Measurements from ENCODE around the gene ACBD4. TPM values are rescaled to one million over a fixed set of nuclear protein-coding genes. Genes with fewer than 3 reads are reported as not detected.

Gene ACBD4
- total and polyA plus RNA-seq, 2 of the 13 experiments (the other 11 are each of a cell fraction or from before 2014, with no cell fraction given) = 16.1 to 26.9 TPM

DNA sequence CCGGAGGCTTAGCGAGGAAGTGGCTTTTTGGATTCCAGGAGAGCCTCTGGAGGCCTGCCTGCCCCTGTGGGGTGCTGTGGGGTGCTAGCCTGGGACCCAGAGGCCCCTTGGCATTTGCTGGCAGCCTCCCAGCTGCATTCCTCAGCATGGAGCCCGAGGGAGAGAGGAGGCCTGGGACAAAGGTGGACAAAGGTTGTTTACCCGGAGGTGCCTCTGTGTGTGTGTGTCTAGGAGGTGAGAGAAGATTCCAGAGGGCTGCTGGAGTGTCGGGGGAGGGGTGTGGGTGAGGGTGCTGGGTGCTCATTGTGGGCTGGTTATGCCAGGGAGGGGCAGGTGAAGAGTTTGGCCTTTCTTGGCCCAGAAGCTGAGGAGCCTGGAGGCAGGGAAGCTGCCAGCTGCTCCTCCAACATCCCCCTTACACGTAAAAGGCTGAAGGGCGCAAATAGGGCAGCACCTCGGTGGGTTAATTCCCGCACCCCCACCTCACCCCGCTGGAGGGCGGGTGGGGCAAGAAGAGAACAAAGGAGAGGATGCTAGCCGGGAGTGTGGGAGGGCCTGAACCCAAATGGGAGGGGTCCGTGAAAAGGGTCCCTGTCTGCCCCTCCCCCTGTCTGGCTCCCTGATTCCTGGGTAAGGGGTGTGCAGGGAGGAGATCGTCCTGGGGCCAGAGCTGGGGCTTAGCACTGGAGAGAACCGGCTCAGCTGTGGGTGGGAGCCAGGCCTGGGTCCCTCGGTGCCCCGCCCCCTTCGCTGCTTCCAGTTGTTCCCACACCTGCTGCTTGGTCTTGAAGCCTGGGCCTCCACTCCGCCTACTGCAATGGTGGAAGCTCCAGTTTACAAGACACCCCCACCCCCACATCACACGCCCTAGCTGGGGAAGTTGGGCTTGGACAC lies 36.1 kb downstream of the ACBD4 start (continued):
- TF ChIP-seq ZFP82 (CRISPR knock-in tag; IDR thresholded peaks at IDR 0.05; ENCODE audit: borderline replicate concordance) = 0 out of 2 replicates have a peak, but pooled peaks have one; percentile 2
- no peak for TF ChIP-seq ARNT2 (CRISPR knock-in tag; IDR thresholded peaks at IDR 0.05; ENCODE audit: low read depth)
- no peak for TF ChIP-seq EHMT2 (IDR thresholded peaks at IDR 0.05; ENCODE audit: borderline replicate concordance, low read depth, low read length)
- TF ChIP-seq, protein P1, sequence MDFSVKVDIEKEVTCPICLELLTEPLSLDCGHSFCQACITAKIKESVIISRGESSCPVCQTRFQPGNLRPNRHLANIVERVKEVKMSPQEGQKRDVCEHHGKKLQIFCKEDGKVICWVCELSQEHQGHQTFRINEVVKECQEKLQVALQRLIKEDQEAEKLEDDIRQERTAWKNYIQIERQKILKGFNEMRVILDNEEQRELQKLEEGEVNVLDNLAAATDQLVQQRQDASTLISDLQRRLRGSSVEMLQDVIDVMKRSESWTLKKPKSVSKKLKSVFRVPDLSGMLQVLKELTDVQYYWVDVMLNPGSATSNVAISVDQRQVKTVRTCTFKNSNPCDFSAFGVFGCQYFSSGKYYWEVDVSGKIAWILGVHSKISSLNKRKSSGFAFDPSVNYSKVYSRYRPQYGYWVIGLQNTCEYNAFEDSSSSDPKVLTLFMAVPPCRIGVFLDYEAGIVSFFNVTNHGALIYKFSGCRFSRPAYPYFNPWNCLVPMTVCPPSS (IDR thresholded peaks at IDR 0.05) = no peak
- TF ChIP-seq KLF11 (CRISPR knock-in tag; IDR thresholded peaks at IDR 0.05) = no peak
- no peak for TF ChIP-seq ZNF333 (CRISPR knock-in tag; IDR thresholded peaks at IDR 0.05; ENCODE audit: borderline replicate concordance)
- TF ChIP-seq, protein P2, sequence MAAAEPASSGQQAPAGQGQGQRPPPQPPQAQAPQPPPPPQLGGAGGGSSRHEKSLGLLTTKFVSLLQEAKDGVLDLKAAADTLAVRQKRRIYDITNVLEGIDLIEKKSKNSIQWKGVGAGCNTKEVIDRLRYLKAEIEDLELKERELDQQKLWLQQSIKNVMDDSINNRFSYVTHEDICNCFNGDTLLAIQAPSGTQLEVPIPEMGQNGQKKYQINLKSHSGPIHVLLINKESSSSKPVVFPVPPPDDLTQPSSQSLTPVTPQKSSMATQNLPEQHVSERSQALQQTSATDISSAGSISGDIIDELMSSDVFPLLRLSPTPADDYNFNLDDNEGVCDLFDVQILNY (CRISPR knock-in tag; conservative IDR thresholded peaks at IDR 0.05) = no peak
- TF ChIP-seq, protein P3, sequence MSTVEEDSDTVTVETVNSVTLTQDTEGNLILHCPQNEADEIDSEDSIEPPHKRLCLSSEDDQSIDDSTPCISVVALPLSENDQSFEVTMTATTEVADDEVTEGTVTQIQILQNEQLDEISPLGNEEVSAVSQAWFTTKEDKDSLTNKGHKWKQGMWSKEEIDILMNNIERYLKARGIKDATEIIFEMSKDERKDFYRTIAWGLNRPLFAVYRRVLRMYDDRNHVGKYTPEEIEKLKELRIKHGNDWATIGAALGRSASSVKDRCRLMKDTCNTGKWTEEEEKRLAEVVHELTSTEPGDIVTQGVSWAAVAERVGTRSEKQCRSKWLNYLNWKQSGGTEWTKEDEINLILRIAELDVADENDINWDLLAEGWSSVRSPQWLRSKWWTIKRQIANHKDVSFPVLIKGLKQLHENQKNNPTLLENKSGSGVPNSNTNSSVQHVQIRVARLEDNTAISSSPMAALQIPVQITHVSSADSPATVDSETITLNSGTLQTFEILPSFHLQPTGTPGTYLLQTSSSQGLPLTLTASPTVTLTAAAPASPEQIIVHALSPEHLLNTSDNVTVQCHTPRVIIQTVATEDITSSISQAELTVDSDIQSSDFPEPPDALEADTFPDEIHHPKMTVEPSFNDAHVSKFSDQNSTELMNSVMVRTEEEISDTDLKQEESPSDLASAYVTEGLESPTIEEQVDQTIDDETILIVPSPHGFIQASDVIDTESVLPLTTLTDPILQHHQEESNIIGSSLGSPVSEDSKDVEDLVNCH (CRISPR knock-in tag; IDR thresholded peaks at IDR 0.05) = no peak
- TF ChIP-seq, protein P4, sequence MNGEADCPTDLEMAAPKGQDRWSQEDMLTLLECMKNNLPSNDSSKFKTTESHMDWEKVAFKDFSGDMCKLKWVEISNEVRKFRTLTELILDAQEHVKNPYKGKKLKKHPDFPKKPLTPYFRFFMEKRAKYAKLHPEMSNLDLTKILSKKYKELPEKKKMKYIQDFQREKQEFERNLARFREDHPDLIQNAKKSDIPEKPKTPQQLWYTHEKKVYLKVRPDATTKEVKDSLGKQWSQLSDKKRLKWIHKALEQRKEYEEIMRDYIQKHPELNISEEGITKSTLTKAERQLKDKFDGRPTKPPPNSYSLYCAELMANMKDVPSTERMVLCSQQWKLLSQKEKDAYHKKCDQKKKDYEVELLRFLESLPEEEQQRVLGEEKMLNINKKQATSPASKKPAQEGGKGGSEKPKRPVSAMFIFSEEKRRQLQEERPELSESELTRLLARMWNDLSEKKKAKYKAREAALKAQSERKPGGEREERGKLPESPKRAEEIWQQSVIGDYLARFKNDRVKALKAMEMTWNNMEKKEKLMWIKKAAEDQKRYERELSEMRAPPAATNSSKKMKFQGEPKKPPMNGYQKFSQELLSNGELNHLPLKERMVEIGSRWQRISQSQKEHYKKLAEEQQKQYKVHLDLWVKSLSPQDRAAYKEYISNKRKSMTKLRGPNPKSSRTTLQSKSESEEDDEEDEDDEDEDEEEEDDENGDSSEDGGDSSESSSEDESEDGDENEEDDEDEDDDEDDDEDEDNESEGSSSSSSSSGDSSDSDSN (CRISPR knock-in tag; IDR thresholded peaks at IDR 0.05) = peak; percentile 8; the same call in 1 of the 2 replicates
- peak; percentile 94 for TF ChIP-seq FOXA3 (CRISPR knock-in tag; IDR thresholded peaks at IDR 0.05)
- no peak for TF ChIP-seq ATF7-NPFF (CRISPR knock-in tag; IDR thresholded peaks at IDR 0.05; ENCODE audit: low read depth)
- TF ChIP-seq YEATS4 (CRISPR knock-in tag; IDR thresholded peaks at IDR 0.05; ENCODE audit: borderline replicate concordance) = 0 out of 2 replicates have a peak, but pooled peaks have one; percentile 24
- peak; percentile 85 for TF ChIP-seq ETV5 (CRISPR knock-in tag; IDR thresholded peaks at IDR 0.05; ENCODE audit: borderline replicate concordance)
- peak; percentile 23 for TF ChIP-seq CCAR2 (optimal IDR thresholded peaks at IDR 0.05; ENCODE audit: low read depth, low read length)
- TF ChIP-seq ZNF737 (CRISPR knock-in tag; IDR thresholded peaks at IDR 0.05; ENCODE audit: borderline replicate concordance) = peak; percentile 73; the same call in 1 of the 2 replicates
- no peak for TF ChIP-seq CBX1 (IDR thresholded peaks at IDR 0.05; ENCODE audit: low read depth)
- TF ChIP-seq RFX1 (IDR thresholded peaks at IDR 0.05) = no peak
- TF ChIP-seq NAIF1 (CRISPR knock-in tag; IDR thresholded peaks at IDR 0.05; ENCODE audit: borderline replicate concordance) = peak; percentile 73; the same call in 1 of the 2 replicates
- TF ChIP-seq, protein P5, sequence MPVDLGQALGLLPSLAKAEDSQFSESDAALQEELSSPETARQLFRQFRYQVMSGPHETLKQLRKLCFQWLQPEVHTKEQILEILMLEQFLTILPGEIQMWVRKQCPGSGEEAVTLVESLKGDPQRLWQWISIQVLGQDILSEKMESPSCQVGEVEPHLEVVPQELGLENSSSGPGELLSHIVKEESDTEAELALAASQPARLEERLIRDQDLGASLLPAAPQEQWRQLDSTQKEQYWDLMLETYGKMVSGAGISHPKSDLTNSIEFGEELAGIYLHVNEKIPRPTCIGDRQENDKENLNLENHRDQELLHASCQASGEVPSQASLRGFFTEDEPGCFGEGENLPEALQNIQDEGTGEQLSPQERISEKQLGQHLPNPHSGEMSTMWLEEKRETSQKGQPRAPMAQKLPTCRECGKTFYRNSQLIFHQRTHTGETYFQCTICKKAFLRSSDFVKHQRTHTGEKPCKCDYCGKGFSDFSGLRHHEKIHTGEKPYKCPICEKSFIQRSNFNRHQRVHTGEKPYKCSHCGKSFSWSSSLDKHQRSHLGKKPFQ (CRISPR knock-in tag; IDR thresholded peaks at IDR 0.05; ENCODE audit: insufficient replicate concordance) = peak; percentile 38
- TF ChIP-seq POLR2A (IDR thresholded peaks at IDR 0.05; ENCODE audit: insufficient read depth in 1 of 2, low read depth in 2 of 2, low read length in 2 of 2) = peak; percentile 57 to 64
- no peak for TF ChIP-seq RORA (CRISPR knock-in tag; IDR thresholded peaks at IDR 0.05)
